HL-60 (cell line): ENCODE results near the gene FITM2.

ENCODE experiments used
- DNase-seq, 2 experiments: peaks; one replicate each; pipeline ENCODE4 v3.0.0-alpha.2; 2010 to 2020; ENCODE audit warnings: low read depth in 1 of 2, low spot score in 1 of 2
- H3K27ac ChIP-seq: fragments of 250-450 bp; sonication (Bioruptor Pico); replicated peaks from 2 replicates; pipeline ENCODE4 v1.5.1; 2020; ENCODE audit warnings: mild to moderate bottlenecking, moderate library complexity
- H3K27me3 ChIP-seq: fragments of 250-450 bp; sonication (Bioruptor Pico); 2 replicates; pipeline ENCODE4 v1.5.1; 2021; ENCODE audit warnings: mild to moderate bottlenecking, moderate library complexity; ENCODE audit not compliant: insufficient read depth, poor library complexity, severe bottlenecking
- H3K4me3 ChIP-seq: replicated peaks from 2 replicates; pipeline ENCODE4 v1.5.1; 2011; ENCODE audit warnings: mild to moderate bottlenecking, control low read depth, low read length; ENCODE audit not compliant: insufficient read depth
- CTCF ChIP-seq: IDR thresholded peaks from one replicate; pipeline ENCODE4 v1.5.1; 2011; ENCODE audit warnings: low read length, control low read depth, inconsistent platforms; ENCODE audit not compliant: insufficient read depth
- GABPA ChIP-seq: IDR thresholded peaks from 2 replicates; pipeline ENCODE4 v1.6.1; 2012; ENCODE audit warnings: low read depth
- POLR2AphosphoS5 ChIP-seq: IDR thresholded peaks from 2 replicates; pipeline ENCODE4 v1.6.1; 2012; ENCODE audit warnings: low read depth
- REST ChIP-seq: IDR thresholded peaks from 2 replicates; pipeline ENCODE4 v1.6.1; 2012; ENCODE audit warnings: low read depth; ENCODE audit not compliant: insufficient replicate concordance
- SPI1 ChIP-seq: IDR thresholded peaks from 2 replicates; pipeline ENCODE4 v1.6.1; 2012; ENCODE audit warnings: low read depth, mild to moderate bottlenecking, borderline replicate concordance

FITM2 gene

GRCh38 chr20:44309763-44310663, 989 bp downstream of the FITM2 start:
- peak overlapping the region; percentile 99 for H3K4me3 ChIP-seq
- H3K27ac ChIP-seq = peak overlapping the region; percentile 77
- H3K27me3 ChIP-seq = no peaks in the 10 kb centered on the region
- peak in 1 of 2 experiments; percentile 31 for DNase-seq
- no peak for TF ChIP-seq REST
- TF ChIP-seq SPI1 = peak; percentile 9; the same call in 1 of the 2 replicates

- Histone ChIP-seq H3K27me3 (no peaks in the 10 kb centered on the region), H3K4me3 (no peak overlapping the region), H3K27ac (no peak overlapping the region)
- TF ChIP-seq SPI1 = no peak
- no peak for TF ChIP-seq CTCF
- no peak for TF ChIP-seq POLR2AphosphoS5
- TF ChIP-seq REST = no peak
- no peak for TF ChIP-seq GABPA
- DNase-seq = no peak
These were observed 4.1 kb downstream of the FITM2 start for GRCh38 chr20:44306927-44307326.

GRCh38 chr20:44304383-44304782, 6.6 kb downstream of the FITM2 start:
- Histone ChIP-seq H3K27ac (no peak overlapping the region), H3K4me3 (no peak overlapping the region), H3K27me3 (no peaks in the 10 kb centered on the region)
- TF ChIP-seq GABPA (no peak), SPI1 (no peak), REST (no peak), CTCF (no peak), POLR2AphosphoS5 (no peak)
- no peak for DNase-seq
